IMR-90 (cell line): ENCODE data around the gene ME3. TPM values are rescaled to one million over a fixed set of nuclear protein-coding genes. Genes with fewer than 3 reads are reported as not detected.

Experiments used
- ATAC-seq: fragments of 200-7000 bp; cut with Tn5 transposase; 2 replicates; pipeline ENCODE4 v1.9.1; 2020; ENCODE audit warnings: low read depth, mild to moderate bottlenecking, moderate library complexity
- BruUV-seq: library from RNA; stranded (reverse); fragments of 400-500 nt; replicated peaks from 2 replicates; lab custom pipeline; 2021; lab: Mats Ljungman, UMichigan
- CTCF ChIA-PET: fragments of 300-600 bp; formaldehyde crosslinking; extraction: SDS; loops from one replicate; lab custom pipeline; 2021; ENCODE audit warnings: antibody characterized with exemption; lab: Yijun Ruan, JAX
- POLR2A ChIA-PET: fragments of 300-600 bp; sonication (Branson Sonifier 250); formaldehyde crosslinking; loops from one replicate; lab custom pipeline; 2022; ENCODE audit warnings: antibody characterized with exemption; ENCODE audit not compliant: unreplicated experiment; lab: Charles Lee
- DNase-seq: peaks from one replicate; pipeline ENCODE4 v3.0.0; 2013
- H2AFZ ChIP-seq: replicated peaks from 2 replicates; pipeline ENCODE3; 2013; ENCODE audit warnings: low read length, mild to moderate bottlenecking; ENCODE audit not compliant: poor library complexity
- H2AK5ac ChIP-seq: 2 replicates; pipeline ENCODE4 v1.6.1; 2013; ENCODE audit warnings: low read depth, low read length, inconsistent platforms
- H2AK9ac ChIP-seq: replicated peaks from 2 replicates; pipeline ENCODE3; 2013; ENCODE audit warnings: mild to moderate bottlenecking, low read depth, low read length, moderate library complexity; ENCODE audit not compliant: poor library complexity
- H2BK120ac ChIP-seq: 2 replicates; pipeline ENCODE4 v1.6.1; 2013; ENCODE audit warnings: low read depth, low read length, inconsistent platforms
- H2BK15ac ChIP-seq: 3 replicates; pipeline ENCODE4 v1.6.1; 2013; ENCODE audit warnings: low read depth, low read length, inconsistent platforms
- H2BK20ac ChIP-seq: 2 replicates; pipeline ENCODE4 v1.6.1; 2013; ENCODE audit warnings: low read depth, mild to moderate bottlenecking, inconsistent platforms, low read length, moderate library complexity
- H2BK5ac ChIP-seq: 2 replicates; pipeline ENCODE4 v1.6.1; 2013; ENCODE audit warnings: mild to moderate bottlenecking, low read depth, low read length, inconsistent platforms; ENCODE audit not compliant: poor library complexity, severe bottlenecking
- H3K14ac ChIP-seq: replicated peaks from 2 replicates; pipeline ENCODE4 v1.6.1; 2013; ENCODE audit warnings: low read depth, low read length, inconsistent platforms
- H3K18ac ChIP-seq: 2 replicates; pipeline ENCODE4 v1.6.1; 2013; ENCODE audit warnings: low read depth, low read length, control low read depth
- H3K23ac ChIP-seq: 2 replicates; pipeline ENCODE4 v1.6.1; 2013; ENCODE audit warnings: low read depth, low read length, inconsistent platforms
- H3K27ac ChIP-seq: 2 replicates; pipeline ENCODE4 v1.5.1; 2013; ENCODE audit warnings: mild to moderate bottlenecking, control low read depth, low read length; ENCODE audit not compliant: insufficient read depth
- H3K27me3 ChIP-seq: 2 replicates; pipeline ENCODE4 v1.6.1; 2013; ENCODE audit warnings: low read length; ENCODE audit not compliant: control insufficient read depth, insufficient read depth
- H3K36me3 ChIP-seq: 2 replicates; pipeline ENCODE4 v1.6.1; 2013; ENCODE audit warnings: low read length, mixed read lengths; ENCODE audit not compliant: control insufficient read depth, insufficient read depth
- H3K4ac ChIP-seq: 2 replicates; pipeline ENCODE4 v1.6.1; 2013; ENCODE audit warnings: low read depth, low read length, inconsistent platforms
- H3K4me1 ChIP-seq: 2 replicates; pipeline ENCODE4 v1.6.1; 2013; ENCODE audit warnings: low read length, mixed read lengths; ENCODE audit not compliant: control insufficient read depth, insufficient read depth
- H3K4me2 ChIP-seq: 2 replicates; pipeline ENCODE4 v1.6.1; 2013; ENCODE audit warnings: low read depth, mild to moderate bottlenecking, control low read depth, low read length, moderate library complexity
- H3K4me3 ChIP-seq: 2 replicates; pipeline ENCODE4 v1.5.1; 2013; ENCODE audit warnings: low read depth, mild to moderate bottlenecking, control low read depth, low read length, moderate library complexity; ENCODE audit not compliant: insufficient read depth
- H3K56ac ChIP-seq: 2 replicates; pipeline ENCODE4 v1.6.1; 2013; ENCODE audit warnings: low read length, inconsistent platforms; ENCODE audit not compliant: insufficient read depth; ENCODE audit errors: extremely low read depth
- H3K79me1 ChIP-seq, 2 experiments: 2 replicates each; pipeline ENCODE4 v1.6.1; 2013; ENCODE audit warnings: low read length in 2 of 2, inconsistent platforms in 1 of 2, low read depth in 1 of 2
- H3K9ac ChIP-seq: 2 replicates; pipeline ENCODE4 v1.6.1; 2013; ENCODE audit warnings: low read depth, low read length, control low read depth
- H3K9me1 ChIP-seq: 2 replicates; pipeline ENCODE4 v1.6.1; 2013; ENCODE audit warnings: low read length, inconsistent platforms; ENCODE audit not compliant: insufficient read depth
- H3K9me3 ChIP-seq: 2 replicates; pipeline ENCODE4 v1.6.1; 2013; ENCODE audit warnings: low read length; ENCODE audit not compliant: control insufficient read depth, insufficient read depth
- H4K20me1 ChIP-seq: 2 replicates; pipeline ENCODE4 v1.6.1; 2013; ENCODE audit warnings: low read length, inconsistent platforms; ENCODE audit not compliant: insufficient read depth
- H4K5ac ChIP-seq: 2 replicates; pipeline ENCODE4 v1.6.1; 2013; ENCODE audit warnings: mild to moderate bottlenecking, low read depth, low read length, control low read depth
- H4K8ac ChIP-seq, 2 experiments: 2 replicates each; pipeline ENCODE4 v1.6.1; 2013; ENCODE audit warnings: low read depth in 2 of 2, low read length in 2 of 2, control low read depth in 1 of 2, inconsistent platforms in 1 of 2
- H4K91ac ChIP-seq: 2 replicates; pipeline ENCODE4 v1.6.1; 2013; ENCODE audit warnings: low read depth, low read length, inconsistent platforms; ENCODE audit not compliant: insufficient read depth
- BHLHE40 ChIP-seq: fragments of 150-350 bp; IDR thresholded peaks from 2 replicates; pipeline ENCODE4 v1.6.1; 2016; ENCODE audit warnings: mild to moderate bottlenecking, low read depth, low read length
- CEBPB ChIP-seq: IDR thresholded peaks from 2 replicates; pipeline ENCODE4 v1.6.1; 2012; ENCODE audit warnings: low read depth, low read length, improper control_type of control experiment
- CTCF ChIP-seq: conservative IDR thresholded peaks from 2 replicates; pipeline ENCODE4 v1.5.1; 2012; ENCODE audit warnings: mild to moderate bottlenecking, low read depth, low read length, improper control_type of control experiment
- FOS ChIP-seq: fragments of 150-350 bp; IDR thresholded peaks from 2 replicates; pipeline ENCODE4 v1.6.1; 2016; ENCODE audit warnings: low read depth, low read length
- MAFK ChIP-seq: IDR thresholded peaks from 2 replicates; pipeline ENCODE4 v1.6.1; 2012; ENCODE audit warnings: low read depth, low read length, improper control_type of control experiment
- MAZ ChIP-seq: IDR thresholded peaks from 2 replicates; pipeline ENCODE4 v1.6.1; 2012; ENCODE audit warnings: low read depth, mild to moderate bottlenecking, low read length, improper control_type of control experiment, moderate library complexity, borderline replicate concordance
- MXI1 ChIP-seq: IDR thresholded peaks from 2 replicates; pipeline ENCODE4 v1.6.1; 2012; ENCODE audit warnings: low read depth, mild to moderate bottlenecking, low read length, moderate library complexity, borderline replicate concordance
- RAD21 ChIP-seq: IDR thresholded peaks from 2 replicates; pipeline ENCODE4 v1.6.1; 2012; ENCODE audit warnings: low read length, improper control_type of control experiment
- RCOR1 ChIP-seq: IDR thresholded peaks from 2 replicates; pipeline ENCODE4 v1.6.1; 2012; ENCODE audit warnings: mild to moderate bottlenecking, low read length, improper control_type of control experiment; ENCODE audit not compliant: insufficient replicate concordance
- USF2 ChIP-seq: fragments of 150-350 bp; IDR thresholded peaks from 2 replicates; pipeline ENCODE4 v1.6.1; 2017; ENCODE audit warnings: mild to moderate bottlenecking, antibody characterized with exemption, low read length, low read depth
- WGBS, 2 experiments: methylation state at CpG; one replicate each; pipeline versions ENCODE4 v1.1.5 to v1.1.7; 2013; ENCODE audit warnings: missing lambda C conversion rate in 2 of 2; ENCODE audit not compliant: insufficient read length in 1 of 2; ENCODE audit errors: extremely low coverage in 2 of 2; 5-methylcytosine and 5-hydroxymethylcytosine counted together
- dilution Hi-C: fragments of 300-500 bp; cut with HindIII; formaldehyde crosslinking; loops from one replicate; pipeline ENCODE4 v1.14.3; 2018; ENCODE audit warnings: low sequenced_read_pairs; ENCODE audit not compliant: unreplicated experiment
- in situ Hi-C: fragments of 300-500 bp; cut with MboI; formaldehyde crosslinking; loops from 3 replicates; pipeline ENCODE4 v1.14.3; 2019; ENCODE audit warnings: low sequenced_read_pairs, inconsistent platforms, mixed read lengths
- intact Hi-C: fragments of 100-400 bp; cut with micrococcal nuclease; formaldehyde crosslinking; loops from 2 replicates; pipeline ENCODE4 v1.10.0; 2022
- polyA plus RNA-seq, 3 experiments: library from polyadenylated mRNA; depleted of rRNA; stranded (reverse); fragments of >200 nt; gene quantifications; 2 replicates each; pipeline ENCODE4 v1.2.3, GENCODE V29; 2012; ENCODE audit warnings: low replicate concordance in 1 of 3
- total RNA-seq: library from RNA; depleted of rRNA; stranded (reverse); fragments of >200 nt; gene quantifications from 2 replicates; pipeline ENCODE4 v1.2.3, GENCODE V29; 2012

ME3 gene
- total and polyA plus RNA-seq, 2 of the 4 experiments (the other 2 are of a cell fraction) = 7.8 to 9.0 TPM

DNA sequence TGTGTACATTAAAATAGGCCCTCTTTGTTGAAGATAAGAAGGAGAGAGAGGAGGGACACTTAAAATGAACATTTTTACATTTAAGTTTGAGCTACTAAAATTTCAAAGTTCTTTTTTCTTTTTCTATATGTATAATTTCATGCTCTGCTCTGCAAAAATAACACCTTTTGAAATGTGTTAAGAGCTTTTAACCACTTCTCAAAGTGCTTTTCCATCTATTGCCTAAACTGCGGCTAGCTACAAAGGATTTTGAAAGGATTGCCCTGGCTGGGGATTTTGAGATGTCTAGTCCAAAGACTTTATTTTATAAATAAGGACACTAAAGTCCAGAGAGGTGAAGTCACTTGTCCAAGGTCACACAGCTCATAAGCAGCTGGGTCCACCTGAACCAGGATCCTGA lies 159.3 kb downstream of the ME3 start:
- H2BK20ac ChIP-seq = no peak overlapping the region
- TF ChIP-seq CTCF (no peak), MAFK (no peak), CEBPB (no peak), RCOR1 (no peak), MAZ (no peak), FOS (no peak), BHLHE40 (no peak), MXI1 (no peak), RAD21 (no peak), USF2 (no peak)
- CTCF ChIA-PET = interaction anchor here (1.5 kb wide), 1 partner anchor 18 kb away, joined by 3 read pairs; no protein-coding TSS in a partner anchor
- no peak overlapping the region for H2AK5ac ChIP-seq
- H3K36me3 ChIP-seq = no peaks in the 10 kb centered on the region
- POLR2A ChIA-PET = no interaction called here
- no peak overlapping the region for H3K56ac ChIP-seq
- no peak overlapping the region for H3K4me2 ChIP-seq
- no peak overlapping the region for H4K8ac ChIP-seq
- H4K20me1 ChIP-seq = no peaks in the 10 kb centered on the region
- intact Hi-C loops (no loop called here), in situ Hi-C loops (no loop called here), dilution Hi-C loops (no loop called here)
- no peak overlapping the region for H2AFZ ChIP-seq
- peaks cover 3% of the 10 kb centered on the region for H3K9me3 ChIP-seq
- H3K23ac ChIP-seq = no peak overlapping the region
- no peak overlapping the region for H2BK5ac ChIP-seq
- H3K4ac ChIP-seq = no peak overlapping the region
- H3K4me3 ChIP-seq = no peak overlapping the region
- H3K79me1 ChIP-seq = no peaks in the 10 kb centered on the region
- DNase-seq (no peak), ATAC-seq (no peak)
- no peak overlapping the region for H2AK9ac ChIP-seq
- H2BK15ac ChIP-seq = no peak overlapping the region
- no peak overlapping the region for H2BK120ac ChIP-seq
- BruUV-seq = no TSS peak
- no peak overlapping the region for H3K18ac ChIP-seq
- no peaks in the 10 kb centered on the region for H3K27me3 ChIP-seq
- WGBS, 2 experiments = no CpG with 5 or more reads among the region's 1 CpG
- no peak overlapping the region for H3K14ac ChIP-seq
- no peak overlapping the region for H3K27ac ChIP-seq
- peaks cover 9% of the 10 kb centered on the region for H3K9me1 ChIP-seq
- no peak overlapping the region for H3K9ac ChIP-seq
- H3K4me1 ChIP-seq = peaks cover 8% of the 10 kb centered on the region
- H4K5ac ChIP-seq = no peak overlapping the region
- H4K91ac ChIP-seq = no peak overlapping the region
